Measurements from ENCODE around the gene ATM.

GRCh38 chr11:108324587-108324986 lies 101.7 kb downstream of the ATM start:
- TF ChIP-seq, protein P1, sequence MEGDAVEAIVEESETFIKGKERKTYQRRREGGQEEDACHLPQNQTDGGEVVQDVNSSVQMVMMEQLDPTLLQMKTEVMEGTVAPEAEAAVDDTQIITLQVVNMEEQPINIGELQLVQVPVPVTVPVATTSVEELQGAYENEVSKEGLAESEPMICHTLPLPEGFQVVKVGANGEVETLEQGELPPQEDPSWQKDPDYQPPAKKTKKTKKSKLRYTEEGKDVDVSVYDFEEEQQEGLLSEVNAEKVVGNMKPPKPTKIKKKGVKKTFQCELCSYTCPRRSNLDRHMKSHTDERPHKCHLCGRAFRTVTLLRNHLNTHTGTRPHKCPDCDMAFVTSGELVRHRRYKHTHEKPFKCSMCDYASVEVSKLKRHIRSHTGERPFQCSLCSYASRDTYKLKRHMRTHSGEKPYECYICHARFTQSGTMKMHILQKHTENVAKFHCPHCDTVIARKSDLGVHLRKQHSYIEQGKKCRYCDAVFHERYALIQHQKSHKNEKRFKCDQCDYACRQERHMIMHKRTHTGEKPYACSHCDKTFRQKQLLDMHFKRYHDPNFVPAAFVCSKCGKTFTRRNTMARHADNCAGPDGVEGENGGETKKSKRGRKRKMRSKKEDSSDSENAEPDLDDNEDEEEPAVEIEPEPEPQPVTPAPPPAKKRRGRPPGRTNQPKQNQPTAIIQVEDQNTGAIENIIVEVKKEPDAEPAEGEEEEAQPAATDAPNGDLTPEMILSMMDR (IDR thresholded peaks at IDR 0.05; ENCODE audit: extremely low read depth in 1 of 2, insufficient read depth in 1 of 2, low read depth in 1 of 2, low read length in 2 of 2) = no peak
- TF ChIP-seq EZH2 (IDR thresholded peaks at IDR 0.05; ENCODE audit: borderline replicate concordance, low read depth, low read length, severe bottlenecking) (no peak), JUN (IDR thresholded peaks at IDR 0.05; ENCODE audit: borderline replicate concordance, insufficient read depth, insufficient read length, low read depth) (no peak), POLR2AphosphoS5 (IDR thresholded peaks at IDR 0.05; ENCODE audit: insufficient read depth, low read depth, low read length) (no peak)
